ENCODE data around the gene PDGFRB.

DNA sequence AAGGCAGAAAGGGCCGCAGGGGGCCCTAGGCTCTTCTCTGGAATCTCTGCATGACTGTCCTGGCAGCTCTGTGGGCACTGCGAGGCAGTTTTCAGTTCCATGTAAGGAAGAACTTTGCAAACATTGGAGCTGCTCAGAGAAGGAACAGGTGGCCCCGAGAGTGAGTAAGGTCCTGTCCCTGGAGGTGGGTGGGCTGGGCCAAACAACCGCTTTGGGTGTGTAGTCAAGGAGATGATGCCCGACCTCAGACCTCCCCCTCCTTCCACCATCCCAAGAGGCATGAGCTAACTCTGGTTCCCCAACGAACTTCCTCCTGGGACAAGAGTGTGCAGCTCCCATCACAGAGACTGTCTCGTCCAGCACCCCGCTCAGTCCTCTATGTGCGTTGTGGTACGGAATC, 89.8 kb downstream of the PDGFRB start:
- TF ChIP-seq, protein P1, sequence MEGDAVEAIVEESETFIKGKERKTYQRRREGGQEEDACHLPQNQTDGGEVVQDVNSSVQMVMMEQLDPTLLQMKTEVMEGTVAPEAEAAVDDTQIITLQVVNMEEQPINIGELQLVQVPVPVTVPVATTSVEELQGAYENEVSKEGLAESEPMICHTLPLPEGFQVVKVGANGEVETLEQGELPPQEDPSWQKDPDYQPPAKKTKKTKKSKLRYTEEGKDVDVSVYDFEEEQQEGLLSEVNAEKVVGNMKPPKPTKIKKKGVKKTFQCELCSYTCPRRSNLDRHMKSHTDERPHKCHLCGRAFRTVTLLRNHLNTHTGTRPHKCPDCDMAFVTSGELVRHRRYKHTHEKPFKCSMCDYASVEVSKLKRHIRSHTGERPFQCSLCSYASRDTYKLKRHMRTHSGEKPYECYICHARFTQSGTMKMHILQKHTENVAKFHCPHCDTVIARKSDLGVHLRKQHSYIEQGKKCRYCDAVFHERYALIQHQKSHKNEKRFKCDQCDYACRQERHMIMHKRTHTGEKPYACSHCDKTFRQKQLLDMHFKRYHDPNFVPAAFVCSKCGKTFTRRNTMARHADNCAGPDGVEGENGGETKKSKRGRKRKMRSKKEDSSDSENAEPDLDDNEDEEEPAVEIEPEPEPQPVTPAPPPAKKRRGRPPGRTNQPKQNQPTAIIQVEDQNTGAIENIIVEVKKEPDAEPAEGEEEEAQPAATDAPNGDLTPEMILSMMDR (IDR thresholded peaks at IDR 0.05) = no peak
- TF ChIP-seq POLR2AphosphoS5 (IDR thresholded peaks at IDR 0.05; ENCODE audit: insufficient read depth in 1 of 2, low read depth in 1 of 2) = no peak
- TF ChIP-seq POLR2A (IDR thresholded peaks at IDR 0.05) = no peak

Measured in vagina (tissue), 2 donors.